HUES64 (cell line): ENCODE data around the gene RNF38.

ENCODE experiments used
- H3K27ac ChIP-seq: 2 replicates; pipeline ENCODE4 v1.7.0; 2013; ENCODE audit warnings: low read depth, low read length, inconsistent platforms
- H3K27me3 ChIP-seq: 2 replicates; pipeline ENCODE4 v1.6.1; 2013; ENCODE audit warnings: mild to moderate bottlenecking, low read length; ENCODE audit not compliant: insufficient read depth
- H3K36me3 ChIP-seq: 2 replicates; pipeline ENCODE4 v1.6.1; 2013; ENCODE audit warnings: mild to moderate bottlenecking, low read length; ENCODE audit not compliant: insufficient read depth
- H3K4me1 ChIP-seq: 2 replicates; pipeline ENCODE4 v1.6.1; 2013; ENCODE audit warnings: mild to moderate bottlenecking, low read length, moderate library complexity; ENCODE audit not compliant: insufficient read depth
- H3K4me3 ChIP-seq: 2 replicates; pipeline ENCODE4 v1.5.1; 2013; ENCODE audit warnings: mild to moderate bottlenecking, low read length, moderate library complexity
- H3K9ac ChIP-seq: 2 replicates; pipeline ENCODE4 v1.6.1; 2013; ENCODE audit warnings: mild to moderate bottlenecking, low read depth, low read length
- H3K9me3 ChIP-seq: 2 replicates; pipeline ENCODE4 v1.6.1; 2013; ENCODE audit warnings: low read depth, low read length; ENCODE audit not compliant: insufficient read depth
- WGBS: fragments of 150-250, 120-280 bp; methylation state at CpG from one replicate; pipeline ENCODE4 v1.1.7; 2013; ENCODE audit warnings: missing lambda C conversion rate; 5-methylcytosine and 5-hydroxymethylcytosine counted together

The RNF38 gene

DNA sequence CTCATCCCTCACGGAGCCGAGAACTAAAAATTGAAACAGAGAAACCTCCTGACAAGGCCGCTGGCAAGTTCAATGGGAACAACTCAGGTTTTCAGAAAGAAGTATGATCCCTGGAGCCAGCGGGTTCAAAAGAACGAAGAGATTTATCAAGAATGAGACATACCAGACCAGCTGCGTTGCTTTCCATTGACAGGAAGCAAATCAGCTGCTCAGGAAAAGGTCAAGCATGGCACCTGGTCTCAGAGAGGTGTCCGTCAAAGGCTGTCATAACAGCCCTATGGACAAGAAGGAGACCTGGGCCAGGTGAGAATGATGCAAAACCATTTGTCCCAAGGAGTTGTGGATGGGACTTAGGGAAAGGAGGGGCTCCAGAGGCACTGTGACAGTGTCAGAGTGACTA is 106.9 kb downstream of the RNF38 start:
- no peak overlapping the region for H3K27ac ChIP-seq
- no peak overlapping the region for H3K9ac ChIP-seq
- peaks cover 9% of the 10 kb centered on the region for H3K4me1 ChIP-seq
- no peaks in the 10 kb centered on the region for H3K9me3 ChIP-seq
- no peaks in the 10 kb centered on the region for H3K27me3 ChIP-seq
- 94% methylated on average over 7 of the region's 7 CpGs for WGBS
- H3K4me3 ChIP-seq: no peak overlapping the region
- no peaks in the 10 kb centered on the region for H3K36me3 ChIP-seq

- WGBS: 88% methylated on average over 12 of the region's 12 CpGs
- Histone ChIP-seq H3K27me3 (no peaks in the 10 kb centered on the region), H3K36me3 (no peaks in the 10 kb centered on the region), H3K9ac (peak overlapping the region; percentile 2; the same call in 1 of the 2 replicates), H3K4me3 (no peak overlapping the region), H3K27ac (no peak overlapping the region), H3K9me3 (no peaks in the 10 kb centered on the region), H3K4me1 (peaks cover 9% of the 10 kb centered on the region)
Observed at GRCh38 chr9:36292641-36293040, 107.4 kb downstream of the RNF38 start.

DNA sequence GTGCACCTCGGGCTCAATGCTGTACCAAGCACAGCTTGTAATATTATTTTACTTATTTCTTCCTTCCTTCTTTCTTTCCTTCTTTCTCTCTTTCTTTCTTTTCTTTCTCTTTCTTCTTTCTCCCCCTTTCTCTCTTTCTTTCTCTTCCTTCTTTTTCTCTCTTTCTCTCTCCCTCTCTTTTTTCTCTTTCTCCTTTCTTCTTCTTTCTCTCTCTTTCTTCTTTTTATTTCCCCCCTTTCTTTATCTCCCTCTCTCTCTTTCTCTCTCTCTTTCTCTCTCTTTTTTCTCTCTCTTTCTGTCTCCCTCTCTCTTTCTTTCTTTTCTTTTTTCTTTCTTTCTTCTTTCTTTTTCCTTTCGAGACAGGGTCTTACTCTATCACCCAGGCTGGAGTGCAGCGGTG is 109.1 kb downstream of the RNF38 start:
- no peak overlapping the region for H3K4me3 ChIP-seq
- no peak overlapping the region for H3K9ac ChIP-seq
- H3K4me1 ChIP-seq: peaks cover 4% of the 10 kb centered on the region
- no peaks in the 10 kb centered on the region for H3K9me3 ChIP-seq
- no peaks in the 10 kb centered on the region for H3K36me3 ChIP-seq
- H3K27ac ChIP-seq: no peak overlapping the region
- 89% methylated on average over 3 of the region's 3 CpGs for WGBS
- H3K27me3 ChIP-seq: no peaks in the 10 kb centered on the region

DNA sequence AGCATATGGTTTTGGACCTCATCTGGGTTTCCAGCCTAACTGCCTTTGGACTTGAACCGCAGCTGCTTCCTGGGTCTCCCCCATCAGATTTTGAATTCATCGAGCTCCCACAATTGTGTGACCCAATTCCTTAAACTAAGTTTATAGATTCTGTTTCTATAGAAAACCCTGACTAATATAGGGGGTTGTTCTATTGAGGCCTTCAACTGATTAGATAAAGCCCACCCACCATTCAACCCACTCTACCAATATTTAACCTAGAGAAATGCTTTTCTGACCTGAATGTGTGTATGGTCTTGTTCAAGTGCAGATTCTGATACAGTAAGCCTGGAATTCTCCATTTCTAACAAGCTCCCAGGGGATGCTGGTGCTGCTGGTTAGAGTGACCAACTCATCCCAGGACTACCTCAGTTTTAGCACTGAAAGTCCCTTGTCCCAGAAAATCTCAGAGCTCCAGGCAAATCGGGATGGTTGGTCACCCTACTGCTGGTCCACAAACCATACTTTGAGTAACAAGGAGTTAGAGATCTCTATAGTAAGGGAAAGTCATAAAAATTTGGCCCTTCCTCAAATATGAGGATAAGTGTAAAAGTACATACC is 110.1 kb downstream of the RNF38 start:
- Histone ChIP-seq H3K9me3 (no peaks in the 10 kb centered on the region), H3K9ac (no peak overlapping the region), H3K27ac (no peak overlapping the region), H3K36me3 (no peaks in the 10 kb centered on the region), H3K4me3 (no peak overlapping the region), H3K4me1 (peaks cover 4% of the 10 kb centered on the region), H3K27me3 (no peaks in the 10 kb centered on the region)
- 95% methylated on average over 3 of the region's 3 CpGs for WGBS

GRCh38 chr9:36288070-36288469 is 112.0 kb downstream of the RNF38 start:
- 90% methylated on average over 3 of the region's 3 CpGs for WGBS
- no peaks in the 10 kb centered on the region for H3K27me3 ChIP-seq
- H3K9ac ChIP-seq: no peak overlapping the region
- H3K36me3 ChIP-seq: no peaks in the 10 kb centered on the region
- H3K9me3 ChIP-seq: no peaks in the 10 kb centered on the region
- peaks cover 4% of the 10 kb centered on the region for H3K4me1 ChIP-seq
- H3K4me3 ChIP-seq: no peak overlapping the region
- H3K27ac ChIP-seq: no peak overlapping the region
